Measurements from ENCODE around the gene B4GALT6.

Gene B4GALT6

DNA sequence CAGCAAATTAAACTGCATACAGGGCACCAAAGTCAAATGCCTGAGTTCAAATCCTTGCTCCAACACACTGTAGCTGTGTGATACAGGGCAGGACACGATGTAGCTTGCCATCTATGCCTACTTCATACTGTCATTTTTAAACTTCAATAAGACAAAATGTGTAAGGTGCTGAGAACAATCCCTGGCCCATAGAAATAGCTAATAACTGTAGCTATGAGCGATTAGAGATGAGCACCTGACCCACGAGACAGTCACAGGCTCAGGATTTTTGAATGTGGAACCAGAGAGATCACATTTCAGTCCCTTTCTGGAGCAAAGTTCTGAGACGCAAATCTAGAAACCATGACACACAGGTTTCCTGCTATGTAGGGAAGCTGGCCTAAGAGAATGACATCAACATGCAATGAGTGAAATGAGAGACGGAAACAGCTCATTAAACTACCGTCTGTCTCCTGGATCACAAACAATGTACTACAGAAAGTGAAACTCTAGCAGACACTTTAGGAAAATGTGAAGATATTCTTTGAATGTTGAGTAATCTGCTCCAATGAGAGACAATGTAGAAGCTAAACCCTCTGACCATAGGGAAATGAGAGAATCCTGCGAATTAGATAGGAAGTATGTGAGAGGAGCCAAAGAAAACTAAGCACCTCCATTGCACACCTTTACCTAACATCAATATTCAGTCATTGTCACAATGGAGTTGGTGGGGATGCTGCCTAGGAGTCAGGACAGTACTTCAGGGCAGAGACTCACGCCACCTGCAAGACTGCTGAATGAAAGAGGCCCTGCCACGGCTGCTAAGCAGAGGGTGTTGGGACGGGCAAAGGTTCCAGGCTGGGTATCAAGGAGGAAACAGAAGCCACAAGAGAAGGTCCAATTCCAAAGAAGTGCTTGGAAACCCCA lies 25.5 kb downstream of the B4GALT6 start:
- DNase-seq: no peak

GRCh38 chr18:31657823-31658669 lies 26.3 kb downstream of the B4GALT6 start:
- no peak for DNase-seq

DNA sequence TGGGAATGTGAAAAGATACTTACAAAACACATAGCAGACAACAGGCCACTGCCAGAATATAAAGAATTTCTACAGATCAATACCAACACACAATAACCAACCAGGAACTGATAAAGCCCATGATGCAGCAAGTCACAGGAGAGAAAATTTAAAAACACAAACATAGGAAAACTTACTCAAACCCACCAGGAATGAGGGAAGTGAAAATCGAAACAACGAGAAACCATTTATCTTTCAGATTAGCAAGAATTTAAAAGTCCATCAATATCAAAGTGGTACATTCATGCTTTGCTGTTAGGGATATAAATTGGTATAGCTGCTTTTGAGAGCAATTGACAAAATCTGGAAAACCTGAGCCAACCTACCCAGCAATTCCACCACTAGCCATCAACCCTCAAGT lies 27.6 kb downstream of the B4GALT6 start:
- DNase-seq: no peak

GRCh38 chr18:31655354-31655753 lies 29.0 kb downstream of the B4GALT6 start:
- no peak for DNase-seq

DNA sequence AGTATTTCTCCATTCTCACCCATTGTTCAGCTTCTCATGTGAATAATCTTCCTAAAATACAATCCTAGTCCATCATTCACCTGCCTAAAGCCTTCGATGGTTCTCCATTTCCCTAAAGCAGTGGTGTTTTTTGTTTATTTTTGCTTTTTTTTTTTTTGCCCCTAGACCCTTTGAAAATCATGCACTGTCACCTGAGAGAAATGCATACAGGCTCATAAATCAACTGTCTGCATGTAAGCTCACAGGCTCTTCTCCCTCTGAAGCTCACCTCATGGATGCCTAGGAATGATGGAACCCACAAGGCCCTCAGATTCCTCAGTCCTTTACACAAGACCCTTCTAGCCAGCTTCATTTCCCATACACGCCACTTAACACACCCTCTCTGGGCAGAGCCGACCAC lies 31.5 kb downstream of the B4GALT6 start:
- DNase-seq: no peak

DNA sequence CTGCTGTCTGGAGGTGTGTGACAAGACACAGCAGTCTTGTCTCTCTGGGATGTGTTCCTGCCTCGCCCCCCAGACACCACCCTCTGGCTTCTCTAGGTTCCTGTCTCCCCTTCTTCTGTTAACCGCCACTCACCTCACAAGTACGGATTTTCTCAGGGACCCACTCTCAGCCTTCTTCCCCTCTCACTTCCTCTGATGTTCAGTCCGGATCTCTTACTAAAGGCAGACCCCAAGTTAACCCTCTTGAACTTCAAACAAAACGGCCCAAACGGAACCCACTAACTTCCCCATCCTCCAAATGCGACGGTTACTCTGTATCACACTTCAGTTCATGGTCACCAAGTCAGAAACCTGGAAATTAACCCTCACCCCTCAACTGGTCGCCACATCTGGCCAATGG lies 32.0 kb downstream of the B4GALT6 start:
- DNase-seq: no peak

GRCh38 chr18:31651369-31651768 lies 33.0 kb downstream of the B4GALT6 start:
- DNase-seq: no peak

GRCh38 chr18:31649978-31650719 lies 34.2 kb downstream of the B4GALT6 start:
- DNase-seq: no peak

GRCh38 chr18:31649449-31649848 lies 34.9 kb downstream of the B4GALT6 start:
- no peak for DNase-seq

- no peak for DNase-seq
Observed at GRCh38 chr18:31648966-31649429, 35.4 kb downstream of the B4GALT6 start.

DNA sequence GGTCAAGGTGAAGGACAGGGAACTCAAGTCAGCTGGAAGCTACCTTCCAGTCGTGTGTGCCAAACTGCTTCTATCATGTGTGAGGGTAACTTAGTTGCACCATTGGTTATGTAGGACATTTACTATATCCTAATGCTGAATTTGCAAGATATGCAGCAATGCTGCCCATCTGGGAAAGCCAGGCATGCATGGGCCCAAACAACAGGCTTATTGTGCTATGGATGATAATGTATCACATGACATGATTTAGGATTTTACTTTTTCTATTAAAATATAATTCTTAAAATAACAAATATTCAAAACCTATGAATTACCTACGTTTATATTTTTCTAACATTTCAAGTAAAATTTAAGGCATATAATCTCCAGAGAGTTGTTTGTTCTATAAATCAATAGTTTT lies 35.9 kb downstream of the B4GALT6 start:
- no peak for DNase-seq

DNA sequence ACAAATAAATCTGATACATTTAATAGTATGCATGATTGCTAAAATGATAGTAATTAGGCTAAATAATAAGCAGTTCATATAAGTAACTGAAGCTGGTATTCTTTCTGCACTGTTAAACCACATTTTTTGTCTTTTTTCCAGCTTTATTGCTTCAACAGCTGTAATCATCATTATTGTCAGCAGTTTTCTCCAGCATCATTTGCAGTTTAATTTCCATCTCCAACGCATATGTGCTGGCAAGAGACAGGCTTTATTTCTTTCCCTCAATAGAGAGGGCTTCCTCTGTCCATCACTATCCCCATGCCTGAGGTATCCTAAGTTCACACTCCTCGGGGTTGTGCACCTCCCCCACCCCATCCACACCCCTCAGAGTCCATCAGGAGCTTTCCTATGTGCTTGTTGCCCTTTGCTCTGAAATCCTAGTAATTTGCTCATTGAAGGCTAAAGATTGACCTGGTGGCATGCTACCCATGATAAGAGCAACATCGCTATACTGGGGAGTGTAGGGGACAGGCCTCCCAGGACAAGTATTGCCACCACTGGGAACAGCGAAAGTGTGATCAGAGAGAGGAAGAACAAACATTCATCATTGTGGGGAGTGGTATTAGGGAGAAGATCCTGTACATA lies 37.1 kb downstream of the B4GALT6 start:
- DNase-seq: no peak

DNA sequence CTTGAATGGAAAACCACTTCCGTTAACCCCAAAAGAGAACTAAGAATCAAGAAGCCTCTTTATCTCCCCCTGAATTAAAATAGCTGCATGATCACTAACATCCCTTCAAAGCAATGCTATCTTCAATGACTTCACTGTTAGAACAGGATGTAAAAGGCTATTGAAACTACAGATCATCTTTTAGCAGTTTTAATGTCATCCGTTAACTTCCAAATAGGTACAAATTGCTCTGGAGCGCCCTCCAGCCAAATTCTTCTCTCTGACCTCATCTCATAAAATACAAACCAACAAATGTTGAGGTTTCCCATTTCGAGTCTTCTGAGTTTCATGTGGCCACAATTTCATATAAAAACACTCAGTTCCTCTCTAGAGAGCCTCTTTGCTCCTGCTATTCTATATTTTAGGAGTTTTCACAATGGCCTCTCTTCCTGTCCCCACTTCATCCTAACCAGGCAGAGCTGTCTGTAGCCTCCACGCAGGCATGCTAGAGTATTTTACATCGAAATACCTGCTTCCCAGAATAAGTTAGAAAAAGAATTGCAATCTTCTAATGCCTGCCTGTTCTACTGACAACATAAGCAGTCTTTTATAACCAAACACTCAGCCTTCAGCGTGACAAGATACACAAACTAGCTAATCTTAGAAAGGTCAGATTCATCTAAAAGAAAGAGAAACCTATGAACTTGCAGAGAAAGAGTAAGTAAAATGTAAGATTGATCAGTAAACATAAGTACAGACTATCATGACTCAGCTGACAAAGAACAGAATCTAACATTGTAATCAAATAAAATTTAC lies 37.9 kb downstream of the B4GALT6 start:
- DNase-seq: no peak

- DNase-seq: no peak
Observed at GRCh38 chr18:31645411-31645810, 39.0 kb downstream of the B4GALT6 start.

DNA sequence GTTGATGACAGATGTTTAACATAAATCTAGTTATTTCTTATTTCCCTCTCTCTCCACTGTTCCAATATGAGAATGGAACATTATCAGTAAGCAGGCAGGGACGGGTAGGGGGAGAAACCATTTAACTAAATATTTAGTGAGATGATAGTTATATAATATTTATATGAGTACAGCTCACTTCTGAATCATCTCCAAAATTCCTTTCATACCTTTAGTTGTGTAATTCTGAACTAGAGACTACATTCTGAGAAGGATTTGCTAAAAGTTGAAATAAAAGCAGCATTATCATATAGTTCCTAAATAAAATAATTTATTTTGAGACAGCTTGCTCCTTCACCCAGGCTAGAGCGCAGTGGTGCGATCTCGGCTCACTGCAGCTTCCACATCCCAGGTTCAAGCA lies 41.4 kb downstream of the B4GALT6 start:
- no peak for DNase-seq

DNA sequence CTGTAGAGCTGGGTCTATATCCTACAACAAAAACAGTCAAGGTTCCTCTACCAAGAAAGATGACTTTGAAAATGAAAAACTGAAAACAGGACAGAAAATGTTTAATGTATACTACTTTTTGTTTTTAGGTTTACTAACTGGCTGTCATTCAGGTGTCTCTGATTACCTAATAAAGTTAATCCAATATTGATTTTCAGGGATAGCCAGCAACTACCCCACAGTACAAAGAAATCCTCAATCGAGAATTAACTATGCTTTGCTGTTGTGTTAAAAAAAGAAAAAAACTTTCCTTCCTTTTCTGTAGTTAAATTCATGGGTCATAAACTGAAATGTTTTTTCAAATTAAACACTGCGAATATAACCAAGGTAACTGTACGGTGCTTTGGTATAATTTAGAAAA lies 46.9 kb downstream of the B4GALT6 start:
- no peak for DNase-seq

- no peak for DNase-seq
Observed at GRCh38 chr18:31636387-31636786, 48.0 kb downstream of the B4GALT6 start.

DNA sequence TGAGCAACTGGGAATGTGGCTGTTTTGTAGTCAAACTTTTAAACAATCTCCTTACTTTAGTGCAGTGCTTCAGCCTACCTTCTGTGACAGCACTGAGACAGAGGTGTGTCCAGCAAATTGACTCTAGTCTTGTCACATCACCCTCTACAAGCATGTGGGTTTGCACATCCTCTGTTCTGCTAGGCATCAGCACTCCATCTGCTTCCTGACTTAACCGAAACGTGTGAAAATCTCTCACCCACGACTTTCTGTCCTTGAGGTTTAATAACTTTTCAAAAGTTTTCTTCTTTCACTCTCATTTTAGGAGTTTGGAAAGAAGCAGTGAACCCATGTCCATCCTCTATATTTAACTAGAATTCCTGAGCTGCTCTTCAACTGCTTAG lies 50.1 kb downstream of the B4GALT6 start:
- DNase-seq: no peak

- DNase-seq: no peak
Observed at GRCh38 chr18:31633392-31634330, 50.7 kb downstream of the B4GALT6 start.

GRCh38 chr18:31632356-31632755 lies 52.0 kb downstream of the B4GALT6 start:
- DNase-seq: no peak

- DNase-seq: no peak
Observed at GRCh38 chr18:31631526-31631925, 52.9 kb downstream of the B4GALT6 start.
